Stimulated activated CD4-positive, alpha-beta T cell treated with anti-CD3 and anti-CD28 coated beads, Interleukin-1b, Interleukin-23, amount 100 ng/mL, for 1 hour (primary cell): Measurements from ENCODE around the gene SPATA16.
"Not testable (repeated sequence)": the region's sequence is repeated elsewhere in the genome, so short reads cannot be mapped to it uniquely, and the experiment has no call there.

Experiments used
- DNase-seq, 2 donors: peaks; one replicate each; pipeline ENCODE4 v3.0.0-alpha.2; 2020; ENCODE audit warnings: low read depth in 2 of 2

Gene SPATA16, protein sequence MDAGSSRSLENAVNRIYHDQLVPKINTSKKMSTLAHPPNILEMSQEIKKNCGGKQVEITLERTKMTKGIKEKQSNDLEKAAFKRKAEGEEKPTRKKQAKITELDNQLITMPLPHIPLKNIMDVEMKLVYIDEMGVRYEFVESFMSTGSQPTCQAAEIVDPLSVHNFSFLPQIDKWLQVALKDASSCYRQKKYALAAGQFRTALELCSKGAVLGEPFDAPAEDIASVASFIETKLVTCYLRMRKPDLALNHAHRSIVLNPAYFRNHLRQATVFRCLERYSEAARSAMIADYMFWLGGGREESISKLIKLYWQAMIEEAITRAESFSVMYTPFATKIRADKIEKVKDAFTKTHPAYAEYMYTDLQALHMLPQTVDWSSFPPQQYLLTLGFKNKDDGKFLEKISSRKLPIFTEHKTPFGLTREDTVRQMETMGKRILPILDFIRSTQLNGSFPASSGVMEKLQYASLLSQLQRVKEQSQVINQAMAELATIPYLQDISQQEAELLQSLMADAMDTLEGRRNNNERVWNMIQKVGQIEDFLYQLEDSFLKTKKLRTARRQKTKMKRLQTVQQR

DNA sequence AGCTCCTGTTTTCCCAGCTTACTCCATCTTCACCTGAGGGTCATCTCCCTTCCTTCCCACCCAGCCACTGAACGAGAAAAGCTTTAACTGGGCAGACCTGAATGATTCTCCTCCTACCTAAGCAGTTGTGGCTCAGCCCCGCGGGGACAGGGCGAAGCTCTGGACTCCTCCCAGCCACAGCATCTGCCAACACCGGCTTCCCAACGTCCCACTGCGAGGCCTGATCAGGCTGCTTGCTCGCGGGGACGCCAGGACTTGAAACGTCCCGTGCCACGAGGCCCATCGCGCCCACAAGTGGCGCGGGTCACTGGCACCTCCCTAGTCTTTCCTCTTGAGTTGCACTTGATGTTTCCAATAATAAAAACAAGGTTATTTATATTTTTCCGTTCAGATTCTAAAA is at the start of gene SPATA16:
Gene SPATA16 (minus strand): TSS at position 250 of the 400 bp plus-strand sequence. CDS start 23,504 bp downstream, outside the sequence.
- no peak for DNase-seq

DNA sequence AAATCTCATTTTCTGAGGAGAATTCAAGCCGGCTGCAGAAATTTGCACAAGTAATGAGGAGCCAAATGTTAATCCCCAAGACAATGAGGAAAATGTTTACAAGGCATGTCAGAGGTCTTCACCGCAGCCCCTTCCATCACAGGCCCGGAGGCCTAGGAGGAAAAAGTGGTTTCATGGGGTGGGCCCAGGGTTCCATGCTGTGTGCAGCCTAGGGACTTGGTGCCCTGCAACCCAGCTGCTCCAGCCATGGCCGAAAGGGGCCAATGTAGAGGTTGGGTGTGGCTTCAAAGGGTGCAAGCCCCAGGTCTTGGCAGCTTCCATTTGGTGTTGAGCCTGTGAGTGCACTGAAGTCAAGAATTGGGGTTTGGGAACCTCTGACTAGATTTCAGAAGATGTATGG is 42.0 kb upstream of the SPATA16 start:
- not testable (repeated sequence) for DNase-seq

DNA sequence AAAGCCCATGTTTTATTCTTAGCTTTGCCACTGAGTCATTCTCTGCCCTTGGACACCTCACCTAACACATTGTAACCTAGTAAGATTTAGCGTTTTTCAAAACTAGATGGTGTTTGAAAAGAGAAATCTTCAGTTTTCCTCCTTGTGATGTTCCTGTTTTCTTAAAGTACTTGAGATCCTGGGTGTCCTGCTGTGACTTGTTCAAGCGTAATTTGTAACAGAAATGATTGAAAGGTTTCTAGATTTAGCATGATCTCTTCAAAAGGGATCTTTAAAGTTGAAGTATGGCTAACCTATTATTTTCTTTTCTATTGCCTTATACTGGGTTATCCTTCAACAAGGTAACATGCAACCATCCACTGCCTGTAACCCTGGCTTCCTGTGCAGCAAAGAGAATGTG is 32.6 kb upstream of the SPATA16 start:
- no peak for DNase-seq

DNA sequence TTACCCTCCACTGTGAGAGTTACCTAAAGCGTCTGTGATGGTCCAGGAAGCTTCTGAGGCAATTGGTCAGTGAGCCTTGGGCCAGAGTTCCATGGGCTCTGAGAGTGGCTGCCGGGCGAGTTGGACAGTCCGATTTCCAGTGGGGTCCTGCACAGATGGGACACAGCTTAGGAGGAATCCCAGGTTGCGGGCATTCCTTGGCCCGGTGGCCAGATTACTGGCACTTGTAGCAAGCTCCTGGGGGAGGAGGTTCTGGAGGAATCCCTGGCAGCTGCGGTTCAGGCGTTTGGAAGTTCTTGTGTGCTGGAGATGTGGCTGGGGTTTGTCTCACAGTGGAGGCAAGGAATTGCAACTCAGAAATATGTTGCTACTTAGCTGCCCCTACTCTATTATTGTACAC is 18.1 kb upstream of the SPATA16 start:
- DNase-seq = not testable (repeated sequence)

DNA sequence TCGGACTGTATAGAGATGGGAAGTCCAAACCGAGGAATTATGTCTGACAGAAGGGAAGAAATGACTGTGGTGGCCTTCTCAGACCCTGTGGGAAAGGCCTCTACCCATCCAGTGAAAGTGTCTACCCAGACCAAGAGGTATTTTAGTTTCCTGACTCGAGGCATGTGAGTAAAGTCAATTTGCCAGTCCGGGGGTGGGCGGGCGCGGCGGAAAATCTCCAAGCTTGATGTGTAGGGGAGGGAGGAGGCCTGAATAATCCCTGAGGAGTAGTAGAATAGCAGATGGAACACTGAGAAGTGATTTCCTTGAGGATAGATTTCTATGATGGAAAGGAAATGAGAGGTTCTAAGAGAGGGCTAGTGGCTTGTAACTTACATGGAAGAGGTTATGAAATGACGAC is 15.5 kb upstream of the SPATA16 start:
- not testable (repeated sequence) for DNase-seq

DNA sequence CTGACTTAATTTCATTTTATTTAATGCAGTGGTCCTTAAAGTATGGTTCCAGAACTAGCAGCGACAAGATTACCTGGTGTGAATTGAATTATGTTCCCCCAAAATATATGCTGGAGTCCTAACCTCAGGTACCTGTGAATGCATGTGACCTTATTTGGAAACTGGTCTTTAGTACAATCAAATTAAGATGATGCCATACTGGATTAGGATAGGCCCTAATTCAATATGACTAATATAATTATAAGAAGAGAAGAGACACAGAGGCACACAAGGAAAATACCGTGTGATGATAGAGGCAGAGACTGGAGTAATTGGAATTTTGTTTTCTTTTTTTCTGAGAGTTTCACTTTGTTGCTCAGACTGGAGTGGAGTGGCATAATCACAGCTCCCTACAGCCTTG is 12.6 kb upstream of the SPATA16 start:
- no peak for DNase-seq

DNA sequence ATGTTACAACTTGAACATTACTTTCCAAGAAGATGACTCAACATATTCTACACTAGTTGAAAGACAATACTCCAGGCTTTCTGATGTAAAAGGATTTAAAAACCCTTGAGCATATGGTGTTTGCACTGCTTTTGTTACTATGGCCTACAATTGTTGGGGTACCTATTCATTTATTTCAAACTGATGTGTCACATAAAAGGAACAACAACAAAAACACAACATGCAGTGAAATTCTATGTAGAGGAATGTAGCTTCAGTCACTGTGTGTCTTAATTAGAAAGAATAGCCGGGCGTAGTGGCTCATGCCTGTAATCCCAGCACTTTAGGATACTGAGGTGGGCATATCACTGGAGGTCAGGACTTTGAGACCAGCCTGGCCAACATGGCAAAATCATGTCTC is 1.6 kb downstream of the SPATA16 start:
- no peak for DNase-seq

DNA sequence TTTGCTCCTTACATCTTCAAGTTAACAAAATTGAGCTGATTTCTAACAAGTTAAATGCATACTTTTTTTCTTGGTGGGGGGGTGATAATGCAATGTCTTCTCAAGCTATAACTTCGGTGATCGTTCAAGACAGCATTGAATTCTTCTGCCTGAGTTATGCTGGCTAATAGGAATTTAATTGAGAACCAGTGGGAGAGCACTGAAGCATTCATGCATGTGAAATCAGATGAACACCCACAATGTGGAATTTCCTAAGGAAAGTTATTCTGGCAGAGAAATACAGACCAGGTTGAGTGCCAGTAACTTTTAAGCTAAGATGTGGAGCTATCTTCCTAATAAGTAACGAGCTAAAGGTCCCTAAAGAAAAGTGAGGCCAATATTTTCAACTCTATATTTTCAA is 3.0 kb downstream of the SPATA16 start:
- DNase-seq = no peak

DNA sequence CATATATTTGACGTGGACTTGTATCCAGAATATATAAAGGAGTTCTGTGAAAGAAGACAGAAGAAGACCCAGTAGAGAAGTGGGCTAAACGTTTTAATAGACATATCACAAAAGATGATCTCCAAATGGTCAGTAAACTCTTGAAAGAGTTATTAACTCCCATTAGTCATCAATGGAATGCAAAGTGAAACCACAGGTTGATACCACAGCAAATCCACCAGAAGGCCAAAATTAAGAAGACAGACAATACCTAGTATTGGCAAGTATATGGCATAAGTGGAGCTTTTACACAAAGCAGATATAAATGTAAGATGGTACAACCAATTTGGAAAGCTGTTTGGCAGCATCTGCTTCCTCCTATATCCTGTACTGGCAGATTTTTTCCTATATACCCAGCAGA is 6.0 kb downstream of the SPATA16 start:
- no peak for DNase-seq

DNA sequence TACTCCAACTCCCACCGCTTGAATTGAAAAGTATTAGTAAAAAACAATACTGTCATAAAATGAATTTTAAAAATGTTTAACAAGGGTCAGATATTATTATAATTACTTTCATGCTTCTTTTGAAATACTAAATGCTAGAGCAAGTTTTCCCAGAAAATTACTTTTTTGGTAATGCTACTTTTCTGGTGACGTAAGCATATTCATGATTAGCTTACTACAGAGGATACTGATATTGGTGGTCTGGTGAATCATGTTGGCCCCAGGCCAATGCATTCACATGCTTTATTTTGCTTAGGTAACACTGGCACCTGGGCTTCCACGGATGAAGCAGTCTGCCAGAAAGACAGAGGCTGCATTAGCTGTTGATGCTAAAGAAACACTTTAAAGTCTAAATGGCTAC is 12.4 kb downstream of the SPATA16 start:
- DNase-seq = no peak

DNA sequence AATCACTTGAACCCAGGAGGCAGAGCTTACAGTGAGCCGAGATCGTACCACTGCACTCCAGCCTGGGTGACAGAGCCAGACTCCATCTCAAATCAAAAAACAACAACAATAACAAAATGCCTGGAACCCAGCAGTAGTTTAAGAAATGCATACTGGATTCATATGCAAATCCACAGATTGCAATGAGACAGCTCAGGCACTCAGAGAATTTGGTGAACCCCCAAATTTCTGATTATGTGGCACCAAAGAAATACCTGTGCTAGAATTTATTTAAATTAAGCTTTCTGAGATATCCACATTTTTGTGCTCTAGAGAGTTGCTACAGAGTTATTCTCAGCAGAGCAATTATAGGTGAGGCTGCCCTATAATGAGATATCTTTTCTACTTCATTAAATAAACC is 29.7 kb downstream of the SPATA16 start:
- no peak for DNase-seq

DNA sequence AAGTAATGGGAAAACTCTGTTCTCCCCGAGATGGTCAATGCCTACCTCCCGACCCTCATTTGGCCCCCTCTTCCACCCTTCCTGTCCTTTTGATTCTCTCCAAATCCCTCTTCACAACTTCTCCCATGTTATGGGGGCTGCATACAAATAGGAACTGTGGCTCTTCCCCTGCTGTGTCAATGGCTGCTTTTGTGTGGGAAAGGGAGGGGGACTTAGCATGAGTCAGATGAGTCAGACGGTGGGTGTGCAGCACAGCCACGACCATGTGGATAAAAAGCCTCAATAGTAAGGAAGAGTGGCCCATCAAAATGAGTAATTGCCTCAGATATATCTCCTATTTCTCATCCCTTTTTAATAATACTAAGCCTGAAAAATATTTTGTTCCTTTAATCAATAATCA is 31.9 kb downstream of the SPATA16 start:
- DNase-seq = no peak

DNA sequence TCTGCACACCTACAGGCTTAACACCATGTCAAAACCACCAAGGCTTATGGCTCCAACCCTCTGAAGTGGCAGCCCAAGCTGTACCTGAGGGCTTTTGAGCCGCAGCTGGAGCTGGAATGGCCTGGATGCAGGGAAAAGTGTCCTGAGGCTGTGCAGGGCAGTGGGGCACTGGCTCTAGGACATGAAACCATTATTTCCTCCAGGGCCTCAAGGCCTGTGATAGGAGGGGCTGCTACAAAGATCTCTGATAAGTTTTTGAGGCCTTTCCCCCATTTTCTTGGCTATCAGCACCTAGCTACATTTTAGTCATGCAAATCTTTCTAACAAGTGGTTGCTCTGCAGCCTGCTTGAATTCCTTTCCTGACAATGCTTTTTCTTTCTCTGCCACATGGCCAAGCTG is 37.6 kb downstream of the SPATA16 start:
- DNase-seq = no peak

DNA sequence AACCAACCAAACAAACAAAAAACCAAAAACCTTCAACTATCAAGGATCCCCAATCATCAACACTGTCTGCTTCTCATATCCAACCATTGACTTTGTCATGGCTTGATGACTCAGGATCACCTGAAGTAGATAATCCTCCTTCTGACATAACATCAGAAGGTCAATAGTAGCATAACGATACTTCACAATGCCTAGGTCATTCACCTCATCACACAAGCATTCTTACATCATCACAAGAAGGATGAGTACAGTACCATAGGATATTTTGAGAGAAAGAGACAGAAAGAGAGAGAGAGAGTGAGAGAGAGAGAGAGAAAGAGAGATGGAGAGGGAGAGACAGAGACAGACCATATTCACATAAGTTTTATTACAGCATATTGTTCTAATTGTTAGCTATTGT is 42.1 kb downstream of the SPATA16 start:
- DNase-seq = no peak

DNA sequence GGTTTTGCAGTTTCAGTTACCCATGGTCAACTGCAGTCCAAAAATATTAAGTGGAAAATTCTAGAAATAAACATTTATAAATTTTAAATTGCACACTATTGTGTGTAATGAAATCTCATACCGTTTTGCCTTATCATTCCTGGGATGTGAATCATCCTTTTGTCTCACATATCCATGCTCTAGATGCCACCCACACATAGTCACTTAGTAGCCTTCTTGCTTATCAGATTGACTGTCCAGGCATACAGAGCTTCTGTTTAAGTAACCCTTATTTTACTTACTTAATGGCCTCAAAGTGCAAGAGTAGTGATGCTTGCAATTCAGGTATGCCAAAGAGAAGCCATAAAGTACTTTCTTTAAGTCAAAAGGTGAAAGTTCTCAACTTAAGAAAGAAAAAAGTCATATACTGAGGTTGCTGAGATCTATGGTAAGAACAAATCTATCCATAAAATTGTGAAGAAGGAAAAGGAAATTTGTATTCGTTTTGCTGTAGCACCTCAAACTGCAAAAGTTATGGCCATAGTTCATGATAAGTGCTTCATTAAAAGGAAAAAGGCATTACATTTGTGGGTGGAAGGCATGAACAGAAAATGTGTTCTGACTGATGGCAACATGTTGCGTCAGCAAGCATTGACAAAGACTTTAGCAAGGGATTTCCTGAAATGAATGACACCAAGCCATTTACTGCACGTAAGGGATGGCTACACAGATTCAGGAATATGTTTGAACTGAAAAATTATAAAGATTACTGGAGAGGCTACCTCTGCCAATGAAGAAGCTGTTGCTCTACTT is 43.8 kb downstream of the SPATA16 start:
- DNase-seq = no peak

DNA sequence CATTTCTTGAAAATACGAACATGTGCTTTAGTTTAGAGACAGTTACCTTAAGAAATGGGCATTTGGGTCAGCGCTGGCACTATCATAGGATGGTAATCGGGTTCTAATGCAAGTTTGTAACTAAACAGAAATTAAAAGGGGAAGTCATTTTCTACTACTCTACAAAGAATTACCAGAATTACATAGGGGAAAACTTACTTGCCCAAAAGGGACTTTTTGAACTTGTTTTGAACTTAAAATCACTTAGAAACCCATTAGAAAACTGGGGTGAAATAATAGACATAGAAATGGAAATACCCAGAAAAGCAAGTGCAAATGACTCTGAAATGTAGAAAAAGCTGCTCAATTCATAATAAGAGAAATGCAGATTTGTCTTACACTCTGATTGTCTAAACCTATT is 44.9 kb downstream of the SPATA16 start:
- no peak for DNase-seq

DNA sequence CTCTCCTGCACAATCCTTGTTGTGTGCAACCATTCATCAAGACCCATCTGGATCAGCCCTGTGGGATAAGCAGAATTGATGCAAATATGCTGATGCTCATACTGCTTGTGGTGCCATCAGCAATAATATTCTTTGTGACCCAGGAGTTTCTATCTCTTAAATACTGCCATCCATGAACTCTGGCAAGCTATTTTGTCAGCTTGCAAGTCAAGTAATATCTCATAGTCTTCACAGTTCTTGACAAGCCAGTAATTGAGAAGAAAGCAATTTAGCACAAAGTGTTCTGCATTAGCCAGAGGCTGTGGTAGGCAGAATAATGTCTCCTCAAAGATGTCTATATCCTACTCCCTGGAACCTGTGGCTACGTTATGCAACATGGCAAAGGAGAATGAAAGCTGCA is 49.0 kb downstream of the SPATA16 start:
- DNase-seq = no peak

DNA sequence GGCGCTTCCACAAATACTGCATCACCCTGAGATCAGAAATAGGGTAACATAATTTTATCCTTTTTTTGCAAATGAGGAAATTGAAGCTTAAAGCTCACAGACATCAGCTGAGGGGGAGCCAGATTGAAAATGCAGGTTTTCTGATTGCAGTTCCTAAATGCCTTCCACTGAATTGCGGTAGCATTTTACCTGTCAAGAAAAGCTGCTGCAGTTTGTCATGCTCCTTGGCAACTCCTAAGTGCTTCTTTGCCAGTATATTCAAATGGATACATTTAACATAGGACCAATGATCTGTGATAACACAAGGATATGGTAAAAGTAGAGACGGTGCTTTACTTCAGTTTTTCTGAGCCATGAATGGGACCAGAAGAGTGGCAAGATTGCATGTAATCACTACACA is 50.5 kb downstream of the SPATA16 start:
- DNase-seq = no peak

DNA sequence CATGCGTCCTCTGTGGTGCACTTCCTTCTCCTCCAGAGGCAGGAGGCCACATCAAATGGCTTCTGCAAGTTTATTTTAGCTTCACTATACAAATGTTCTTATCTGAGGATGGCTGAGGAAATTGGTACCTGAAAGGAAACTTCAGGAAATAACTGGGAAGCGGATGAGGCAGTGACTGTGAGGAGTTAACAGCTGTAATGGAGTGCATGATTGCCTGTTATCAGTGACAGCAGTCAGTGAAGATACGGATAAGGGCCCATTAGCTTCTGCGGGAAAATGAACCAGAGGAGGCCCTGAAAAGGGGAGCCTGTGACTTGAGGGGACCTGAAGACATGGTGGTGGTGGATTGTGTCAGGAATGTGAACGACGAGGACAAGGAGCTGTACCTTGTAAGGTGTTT is 51.8 kb downstream of the SPATA16 start:
- no peak for DNase-seq

DNA sequence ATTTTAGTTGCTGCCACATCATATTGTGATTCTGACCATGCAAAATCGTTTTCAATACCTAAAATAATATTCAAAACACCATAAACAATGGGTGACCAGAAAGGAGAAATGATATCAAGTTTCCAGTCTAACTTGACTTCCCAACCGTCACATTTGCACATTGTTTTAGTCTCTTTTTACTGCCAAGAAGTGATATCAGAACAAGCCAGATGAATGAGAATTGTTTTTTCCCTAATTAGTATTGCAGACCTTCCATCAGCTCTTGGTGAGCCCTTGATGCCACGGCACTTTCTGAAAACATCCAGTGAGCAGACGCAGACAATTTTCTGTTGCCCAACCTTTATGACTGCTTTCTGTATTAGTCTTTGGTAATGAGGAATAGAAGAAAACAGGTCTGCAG is 62.5 kb downstream of the SPATA16 start:
- no peak for DNase-seq

DNA sequence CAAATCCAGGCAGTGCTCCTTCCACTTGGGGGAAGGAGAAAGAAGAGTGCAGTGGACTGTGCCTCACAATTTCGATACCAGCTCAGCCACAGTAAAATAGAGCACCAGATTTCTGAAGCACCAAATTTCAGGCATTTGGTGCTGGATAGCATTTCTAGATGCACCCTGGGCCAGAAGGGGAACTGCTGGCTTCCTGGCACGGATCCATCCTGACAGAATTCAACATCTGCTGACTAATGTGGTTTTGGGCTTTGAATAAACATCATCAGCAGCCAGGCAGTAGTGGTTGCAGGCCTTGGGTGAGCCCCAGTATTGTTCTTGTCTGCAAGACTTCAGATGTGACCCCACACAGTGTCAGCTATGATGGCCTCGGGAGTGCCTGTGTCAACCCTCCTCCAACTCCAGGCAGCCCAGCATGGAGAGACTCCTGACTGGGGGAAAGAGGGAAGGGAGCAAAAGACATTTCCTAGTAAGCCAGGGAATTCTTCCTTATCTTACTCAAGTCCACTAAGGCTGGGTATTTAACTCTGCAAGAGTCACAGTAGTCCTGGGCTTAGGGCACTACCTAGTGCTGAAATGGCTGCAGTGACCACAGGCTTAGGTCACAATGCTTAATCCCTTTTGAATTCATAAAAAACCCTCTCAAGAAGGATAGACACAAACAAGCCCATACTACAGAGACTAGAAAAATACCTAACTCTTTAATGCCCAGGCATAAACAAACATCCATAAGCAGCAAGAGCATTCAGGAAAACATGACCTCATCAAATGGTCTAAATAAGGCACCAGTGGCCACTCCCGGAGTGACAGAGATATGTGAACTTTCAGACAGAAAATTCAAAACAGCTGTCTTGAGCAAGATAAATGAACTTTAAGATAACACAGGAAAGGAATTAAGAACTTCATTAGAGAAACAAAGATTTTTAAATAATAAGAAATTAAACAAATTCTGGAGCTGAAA is 74.7 kb downstream of the SPATA16 start:
- no peak for DNase-seq

DNA sequence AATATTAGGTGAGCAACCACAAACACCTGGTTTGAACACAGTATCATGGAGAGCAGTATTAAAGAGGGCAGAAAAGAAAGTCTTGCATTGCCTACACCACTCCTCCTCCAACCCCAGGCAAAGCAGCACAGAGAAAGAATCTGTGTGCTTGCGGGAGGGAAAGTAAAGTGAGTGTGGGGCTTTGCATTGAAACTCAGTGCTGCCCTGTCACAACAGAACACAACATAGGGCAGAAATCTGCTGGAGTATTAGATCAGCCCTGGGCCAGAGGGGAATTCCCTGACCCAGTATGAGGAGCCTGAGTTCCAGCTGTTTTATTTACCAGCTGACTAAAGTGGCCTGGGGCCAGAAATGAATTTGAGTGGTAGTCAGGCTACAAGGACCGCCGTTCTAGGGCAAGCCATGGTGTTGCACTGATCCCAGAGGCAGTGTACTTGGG is 75.5 kb downstream of the SPATA16 start:
- DNase-seq = no peak
